ENCODE results near the gene CSF2RB.
A peak's percentile ranks its signal among the peaks of the same experiment; 100 is the strongest.

The CSF2RB gene

GRCh38 chr22:36966851-36967540 is 53.6 kb downstream of the CSF2RB start:
- DNase-seq (ENCODE audit: insufficient read length, low spot score) (no peak), FAIRE-seq (no peak)
- no peak for TF ChIP-seq CTCF (IDR thresholded peaks at IDR 0.05; ENCODE audit: insufficient read depth, missing control alignments)

GRCh38 chr22:36968249-36968964 is 55.0 kb downstream of the CSF2RB start:
- FAIRE-seq (no peak), DNase-seq (ENCODE audit: insufficient read length, low spot score) (no peak)
- no peak for TF ChIP-seq CTCF (IDR thresholded peaks at IDR 0.05; ENCODE audit: insufficient read depth, missing control alignments)

GRCh38 chr22:36971341-36972125 is 58.1 kb downstream of the CSF2RB start:
- DNase-seq (ENCODE audit: insufficient read length, low spot score) = no peak
- TF ChIP-seq CTCF (IDR thresholded peaks at IDR 0.05; ENCODE audit: insufficient read depth, missing control alignments) = no peak
- FAIRE-seq = no peak

GRCh38 chr22:36976606-36977005 is 63.2 kb downstream of the CSF2RB start:
- DNase-seq (ENCODE audit: insufficient read length, low spot score) = no peak
- no peak for FAIRE-seq
- no peak for TF ChIP-seq CTCF (IDR thresholded peaks at IDR 0.05; ENCODE audit: insufficient read depth, missing control alignments)

- no peak for DNase-seq (ENCODE audit: insufficient read length, low spot score)
- no peak for FAIRE-seq
- TF ChIP-seq CTCF (IDR thresholded peaks at IDR 0.05; ENCODE audit: insufficient read depth, missing control alignments) = peak; percentile 38
Observed at GRCh38 chr22:36977401-36977861, 64.0 kb downstream of the CSF2RB start.

GRCh38 chr22:36977947-36978660 is 64.7 kb downstream of the CSF2RB start:
- peak; percentile 94 for TF ChIP-seq CTCF (IDR thresholded peaks at IDR 0.05; ENCODE audit: insufficient read depth, missing control alignments)
- DNase-seq (ENCODE audit: insufficient read length, low spot score) = peak; percentile 56
- no peak for FAIRE-seq

Data from D721Med (cell line).